ENCODE data around the gene ADGRF5.

- TF ChIP-seq CTCF (IDR thresholded peaks at IDR 0.05; ENCODE audit: low read depth, low read length, poor library complexity, severe bottlenecking) (no peak), EZH2phosphoT487 (IDR thresholded peaks at IDR 0.05; ENCODE audit: borderline replicate concordance, low read length) (no peak)
Observed at GRCh38 chr6:46900266-46900665, 21.5 kb downstream of the ADGRF5 start.
